Measurements from ENCODE around the gene KRT33A. TPM values are rescaled to one million over a fixed set of nuclear protein-coding genes. Genes with fewer than 3 reads are reported as not detected.

The KRT33A gene
- total and polyA plus RNA-seq, 2 of the 8 experiments (the other 6 are each of a cell fraction or from before 2014, with no cell fraction given) = not detected

DNA sequence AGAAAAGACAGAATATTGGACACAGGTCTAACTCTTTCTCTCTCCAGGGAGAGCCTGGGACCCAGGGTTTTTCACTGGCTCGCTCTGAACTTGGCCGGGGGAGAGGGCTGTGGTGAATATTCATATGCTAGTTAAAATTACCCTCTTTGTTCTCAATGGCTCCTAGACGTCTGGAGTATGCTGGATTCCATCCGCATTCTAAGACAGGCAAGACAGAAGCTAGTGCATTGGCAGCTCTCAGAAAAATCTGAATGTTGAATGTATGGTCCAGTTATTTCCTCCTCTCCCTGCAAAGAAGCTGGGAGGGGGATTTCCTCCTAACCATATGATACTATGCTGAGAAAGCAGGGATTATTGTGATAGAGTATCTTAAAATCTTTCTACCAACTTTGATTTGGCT is 37.0 kb upstream of the KRT33A start:
- no peak overlapping the region for H4K91ac ChIP-seq (replicated peaks; ENCODE audit: insufficient read length, low read length)
- no peak overlapping the region for H3K4me2 ChIP-seq (ENCODE audit: insufficient read depth in 1 of 2, low read depth in 2 of 2, low read length in 2 of 2)
- H3K56ac ChIP-seq (replicated peaks; ENCODE audit: insufficient read length, low read depth, low read length) = no peak overlapping the region
- no peak overlapping the region for H3K23ac ChIP-seq (ENCODE audit: insufficient read length)
- no peak overlapping the region for H4K8ac ChIP-seq (ENCODE audit: extremely low read depth, insufficient read depth, low read length)
- no peak for FAIRE-seq
- ChIA-PET CTCF (ENCODE audit: partially characterized antibody) (interaction anchor here (0.6 to 1.1 kb wide), 3 partner anchors 92 to 212 kb away, joined by 3 to 4 read pairs (median 4); no protein-coding TSS in a partner anchor), POLR2A (ENCODE audit: partially characterized antibody) (no interaction called here)
- no peak overlapping the region for H2AK5ac ChIP-seq (ENCODE audit: low read depth, low read length)
- no peaks in the 10 kb centered on the region for H3K23me2 ChIP-seq (ENCODE audit: low read depth, low read length)
- H3K9ac ChIP-seq (replicated peaks in 1 of 4; ENCODE audit: extremely low read depth in 1 of 4, low read depth in 3 of 4, low read length in 3 of 4) = no peak overlapping the region
- no peaks in the 10 kb centered on the region for H4K20me1 ChIP-seq (replicated peaks in 1 of 2; ENCODE audit: control insufficient read depth in 1 of 2, insufficient read depth in 2 of 2, low read length in 2 of 2)
- no peak for DNase-seq (ENCODE audit: low read depth in 1 of 2, low spot score in 2 of 2)
- WGBS, 2 experiments (ENCODE audit: extremely low coverage in 1 of 2, insufficient coverage in 1 of 2, insufficient read length in 1 of 2, insufficient replicate concordance in 2 of 2, low coverage in 1 of 2, low lambda C conversion rate in 2 of 2, missing lambda C conversion rate in 1 of 2) = 85% methylated on average over 4 of the region's 4 CpGs; no CpG with 5 or more reads in 1 of the 2 experiments
- H3K79me2 ChIP-seq (ENCODE audit: control insufficient read depth in 1 of 2, insufficient read depth in 2 of 2, low read length in 2 of 2) = no peaks in the 10 kb centered on the region
- H3K4me3 ChIP-seq (ENCODE audit: extremely low read depth in 1 of 4, insufficient read depth in 2 of 4, low read depth in 3 of 4, low read length in 4 of 4) = no peak overlapping the region
- no peak overlapping the region for H2BK15ac ChIP-seq (ENCODE audit: low read length)
- H3K27me3 ChIP-seq (replicated peaks in 1 of 4; ENCODE audit: control insufficient read depth in 3 of 4, extremely low read depth in 1 of 4, insufficient read depth in 3 of 4, low read length in 3 of 4) = no peaks in the 10 kb centered on the region
- no peaks in the 10 kb centered on the region for H3K36me3 ChIP-seq (ENCODE audit: control insufficient read depth in 2 of 4, insufficient read depth in 4 of 4, low read length in 3 of 4)
- no peak overlapping the region for H2BK20ac ChIP-seq (ENCODE audit: low read length)
- no peak overlapping the region for H3K4ac ChIP-seq (replicated peaks; ENCODE audit: insufficient read length, low read depth, low read length)
- H3K27ac ChIP-seq (ENCODE audit: low read depth, low read length) = no peak overlapping the region
- H4K5ac ChIP-seq (ENCODE audit: insufficient read length, low read depth, low read length) = no peak overlapping the region
- H2BK12ac ChIP-seq (ENCODE audit: low read depth, low read length) = no peak overlapping the region
- H3K18ac ChIP-seq (ENCODE audit: extremely low read depth, low read length) = no peak overlapping the region
- no peak overlapping the region for H2AFZ ChIP-seq (ENCODE audit: low read length)
- no peaks in the 10 kb centered on the region for H3K4me1 ChIP-seq (replicated peaks in 1 of 4; ENCODE audit: control insufficient read depth in 3 of 4, insufficient read depth in 4 of 4, low read length in 3 of 4)
- H2BK120ac ChIP-seq (replicated peaks; ENCODE audit: low read depth, low read length) = no peak overlapping the region
- H2BK5ac ChIP-seq (ENCODE audit: low read depth, low read length) = no peak overlapping the region
- H3K9me3 ChIP-seq (ENCODE audit: insufficient read depth in 2 of 2, low read depth in 1 of 2, low read length in 1 of 2) = no peaks in the 10 kb centered on the region; a peak in 1 of 4 replicates
- no peaks in the 10 kb centered on the region for H3K79me1 ChIP-seq (ENCODE audit: low read depth, low read length)
- H3K14ac ChIP-seq (ENCODE audit: insufficient read length) = no peak overlapping the region
- TF ChIP-seq FOSL1 (IDR thresholded peaks at IDR 0.05; ENCODE audit: insufficient read depth, low read depth, low read length) (no peak), ATF2 (IDR thresholded peaks at IDR 0.05; ENCODE audit: low read length) (no peak), TBP (IDR thresholded peaks at IDR 0.05; ENCODE audit: low read depth, low read length) (no peak), RNF2 (IDR thresholded peaks at IDR 0.05; ENCODE audit: borderline replicate concordance, low read depth, low read length, missing control alignments, poor library complexity, severe bottlenecking) (no peak), TEAD4 (IDR thresholded peaks at IDR 0.05; ENCODE audit: low read depth, low read length) (no peak), TCF12 (IDR thresholded peaks at IDR 0.05; ENCODE audit: low read depth, low read length) (no peak), RBBP5 (IDR thresholded peaks at IDR 0.05; ENCODE audit: borderline replicate concordance, low read depth, low read length) (no peak), SIRT6 (IDR thresholded peaks at IDR 0.05; ENCODE audit: low read length) (no peak), TAF7 (optimal IDR thresholded peaks at IDR 0.05; ENCODE audit: borderline replicate concordance, low read depth, low read length) (no peak)
- TF ChIP-seq, protein P1, sequence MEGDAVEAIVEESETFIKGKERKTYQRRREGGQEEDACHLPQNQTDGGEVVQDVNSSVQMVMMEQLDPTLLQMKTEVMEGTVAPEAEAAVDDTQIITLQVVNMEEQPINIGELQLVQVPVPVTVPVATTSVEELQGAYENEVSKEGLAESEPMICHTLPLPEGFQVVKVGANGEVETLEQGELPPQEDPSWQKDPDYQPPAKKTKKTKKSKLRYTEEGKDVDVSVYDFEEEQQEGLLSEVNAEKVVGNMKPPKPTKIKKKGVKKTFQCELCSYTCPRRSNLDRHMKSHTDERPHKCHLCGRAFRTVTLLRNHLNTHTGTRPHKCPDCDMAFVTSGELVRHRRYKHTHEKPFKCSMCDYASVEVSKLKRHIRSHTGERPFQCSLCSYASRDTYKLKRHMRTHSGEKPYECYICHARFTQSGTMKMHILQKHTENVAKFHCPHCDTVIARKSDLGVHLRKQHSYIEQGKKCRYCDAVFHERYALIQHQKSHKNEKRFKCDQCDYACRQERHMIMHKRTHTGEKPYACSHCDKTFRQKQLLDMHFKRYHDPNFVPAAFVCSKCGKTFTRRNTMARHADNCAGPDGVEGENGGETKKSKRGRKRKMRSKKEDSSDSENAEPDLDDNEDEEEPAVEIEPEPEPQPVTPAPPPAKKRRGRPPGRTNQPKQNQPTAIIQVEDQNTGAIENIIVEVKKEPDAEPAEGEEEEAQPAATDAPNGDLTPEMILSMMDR (IDR thresholded peaks at IDR 0.05; ENCODE audit: control extremely low read depth in 1 of 3, insufficient read depth in 1 of 3, low read depth in 1 of 3, low read length in 3 of 3) = no peak

Data from H1 (cell line).